ENCODE data around the gene CDAN1.

The CDAN1 gene

DNA sequence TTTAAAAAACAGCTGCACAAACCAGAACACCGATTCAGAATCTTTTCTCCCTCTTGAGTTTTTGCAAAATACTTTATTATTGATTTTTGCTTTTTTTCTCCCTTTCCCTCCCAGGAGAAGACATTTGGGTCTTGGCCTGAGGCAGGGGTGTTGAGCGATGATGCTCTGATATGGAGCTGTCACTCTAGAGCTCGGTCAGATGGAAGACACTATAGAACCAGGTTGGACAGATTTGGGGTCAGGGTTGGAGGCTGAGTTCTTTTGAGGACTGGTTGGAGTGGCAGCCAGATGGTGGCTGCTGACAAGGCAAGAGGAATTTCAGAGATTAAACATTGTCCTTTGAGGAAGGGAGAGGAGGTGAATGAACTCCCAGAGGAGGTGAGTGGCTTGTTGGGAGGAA is 16.9 kb downstream of the CDAN1 start:
- DNase-seq (ENCODE audit: low read depth, low spot score) = no peak
- POLR2A ChIA-PET = no interaction called here
- H3K4me3 ChIP-seq (ENCODE audit: low read depth, low read length) = no peak overlapping the region
- CTCF ChIA-PET = no interaction called here
- no peak for TF ChIP-seq CTCF (IDR thresholded peaks at IDR 0.05; ENCODE audit: insufficient read depth, low read length, missing control alignments)

DNA sequence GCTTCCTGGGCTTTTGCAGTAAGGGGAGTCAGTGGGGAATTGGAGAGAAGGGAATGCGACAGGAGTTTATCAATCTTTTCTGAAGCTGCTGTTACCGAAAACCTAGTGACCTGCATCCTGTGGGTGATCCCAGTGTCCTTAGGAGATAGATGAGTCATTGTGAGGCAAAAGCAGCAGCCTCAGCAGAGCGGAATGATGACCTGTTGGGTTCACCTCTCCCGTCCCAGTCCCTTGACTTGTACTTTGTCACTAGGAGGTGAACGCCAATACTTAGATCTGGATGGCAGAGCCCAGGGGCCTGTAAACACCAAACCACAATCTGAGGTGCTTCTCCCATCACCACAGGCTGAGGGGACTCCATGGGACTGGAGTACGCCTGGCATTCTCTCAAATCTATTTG is 17.9 kb downstream of the CDAN1 start:
- CTCF ChIA-PET = no interaction called here
- POLR2A ChIA-PET = no interaction called here
- TF ChIP-seq CTCF (IDR thresholded peaks at IDR 0.05; ENCODE audit: insufficient read depth, low read length, missing control alignments) = no peak
- H3K4me3 ChIP-seq (ENCODE audit: low read depth, low read length) = no peak overlapping the region
- no peak for DNase-seq (ENCODE audit: low read depth, low spot score)

DNA sequence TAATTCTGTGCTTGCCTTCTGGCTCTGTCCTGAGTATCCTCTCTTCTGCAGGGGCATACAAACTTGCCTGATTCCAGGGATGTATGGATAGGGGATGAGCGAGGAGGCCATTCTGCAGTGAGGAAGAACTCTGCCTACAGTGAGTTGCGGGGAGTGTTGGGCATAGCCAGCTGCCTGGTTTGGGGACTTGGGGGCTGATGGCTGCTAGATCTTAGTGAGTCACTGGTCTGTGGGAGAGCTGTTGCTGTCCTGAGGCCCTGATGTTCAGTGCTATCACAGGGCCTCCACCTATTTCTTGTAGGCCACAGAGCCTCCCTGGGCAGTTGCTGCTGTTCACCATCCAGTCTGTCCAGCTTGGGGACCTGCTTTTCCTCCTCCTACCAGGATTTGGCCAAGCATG is 20.3 kb downstream of the CDAN1 start:
- TF ChIP-seq CTCF (IDR thresholded peaks at IDR 0.05; ENCODE audit: insufficient read depth, low read length, missing control alignments) = no peak
- no peak overlapping the region for H3K4me3 ChIP-seq (ENCODE audit: low read depth, low read length)
- ChIA-PET POLR2A (no interaction called here), CTCF (interaction anchor here (1.1 to 5.3 kb wide), 5 partner anchors 11 to 210 kb away, joined by 3 to 38 read pairs (median 5); no protein-coding TSS in a partner anchor)
- no peak for DNase-seq (ENCODE audit: low read depth, low spot score)

DNA sequence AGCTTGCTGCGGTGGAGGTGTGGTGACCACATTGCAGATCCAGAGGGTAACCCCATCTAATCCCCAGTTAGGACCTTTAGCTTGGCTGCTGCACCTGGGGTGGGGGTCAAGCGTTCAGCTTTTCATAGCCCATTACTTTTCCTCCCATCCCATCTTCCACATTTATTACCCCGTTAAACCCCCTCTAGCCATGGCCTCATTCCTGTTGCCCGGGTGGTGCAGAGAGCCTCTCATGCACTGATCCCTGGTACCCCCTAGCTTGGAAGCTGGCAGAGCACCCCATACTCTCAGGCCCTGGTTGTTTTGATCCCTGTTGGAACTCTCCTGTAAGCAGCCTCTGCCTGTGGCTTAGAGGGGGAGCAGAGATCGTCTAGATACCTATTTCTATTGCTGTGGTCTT is 20.8 kb downstream of the CDAN1 start:
- ChIA-PET POLR2A (no interaction called here), CTCF (interaction anchor here (1.1 to 5.3 kb wide), 4 partner anchors 11 to 211 kb away, joined by 4 to 38 read pairs (median 8); no protein-coding TSS in a partner anchor)
- H3K4me3 ChIP-seq (ENCODE audit: low read depth, low read length) = no peak overlapping the region
- TF ChIP-seq CTCF (IDR thresholded peaks at IDR 0.05; ENCODE audit: insufficient read depth, low read length, missing control alignments) = no peak
- no peak for DNase-seq (ENCODE audit: low read depth, low spot score)

DNA sequence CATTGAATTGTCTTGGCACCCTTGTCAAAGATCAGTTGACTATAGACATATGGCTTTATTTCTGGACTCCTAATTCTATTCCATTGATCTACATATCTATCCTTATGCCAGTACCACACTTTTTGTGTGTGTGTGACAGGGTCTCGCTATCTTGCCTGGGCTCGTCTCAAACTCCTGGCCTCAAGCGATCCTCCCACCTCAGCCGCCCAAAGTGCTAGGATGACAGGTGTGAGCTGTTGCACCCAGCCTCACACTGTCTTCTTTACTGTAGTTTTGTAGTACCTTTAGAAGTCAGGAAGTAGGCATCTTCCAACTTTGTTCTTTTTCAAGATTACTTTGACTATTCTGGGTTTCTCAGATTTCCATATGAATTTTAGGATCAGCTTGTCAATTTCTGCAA is 24.3 kb downstream of the CDAN1 start:
- H3K4me3 ChIP-seq (ENCODE audit: low read depth, low read length) = no peak overlapping the region
- TF ChIP-seq CTCF (IDR thresholded peaks at IDR 0.05; ENCODE audit: insufficient read depth, low read length, missing control alignments) = no peak
- no peak for DNase-seq (ENCODE audit: low read depth, low spot score)
- POLR2A ChIA-PET = no interaction called here
- CTCF ChIA-PET = interaction anchor here (1.5 to 2.5 kb wide), 2 partner anchors 9 to 214 kb away, joined by 7 to 11 read pairs; no protein-coding TSS in a partner anchor

DNA sequence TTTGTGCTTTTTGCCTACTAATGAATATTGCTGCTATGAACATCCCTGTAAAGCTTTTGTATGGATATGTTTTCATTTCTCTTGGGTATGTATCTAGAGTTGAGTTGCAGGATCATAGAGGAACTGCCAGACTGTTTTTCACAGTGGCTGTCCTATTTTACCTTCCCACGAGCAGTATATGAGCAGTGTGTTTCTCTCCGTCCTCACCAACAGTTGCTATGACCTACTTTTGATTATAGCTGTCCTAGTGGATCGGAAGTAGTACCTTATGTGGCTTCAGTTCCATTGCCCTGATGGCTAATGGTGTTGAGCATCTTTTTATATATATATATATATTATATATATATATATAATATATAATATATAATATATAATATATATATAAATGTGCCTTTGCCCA is 25.2 kb downstream of the CDAN1 start:
- POLR2A ChIA-PET = no interaction called here
- DNase-seq (ENCODE audit: low read depth, low spot score) = no peak
- TF ChIP-seq CTCF (IDR thresholded peaks at IDR 0.05; ENCODE audit: insufficient read depth, low read length, missing control alignments) = no peak
- H3K4me3 ChIP-seq (ENCODE audit: low read depth, low read length) = no peak overlapping the region
- CTCF ChIA-PET = interaction anchor here (1.2 to 2.5 kb wide), 4 partner anchors 8 to 492 kb away, joined by 4 to 11 read pairs (median 7); no protein-coding TSS in a partner anchor
